B cell (primary cell): ENCODE measurements around the gene SLC37A1. TPM values are rescaled to one million over a fixed set of nuclear protein-coding genes. Genes with fewer than 3 reads are reported as not detected.

Source experiments
- ATAC-seq: fragments of 200-7000 bp; cut with Tn5 transposase; one replicate; pipeline ENCODE4 v1.10.0; 2021; ENCODE audit warnings: low read depth, mild to moderate bottlenecking, moderate number of reproducible peaks, moderate library complexity
- CTCF ChIA-PET: fragments of 350-600 bp; sonication (Branson Sonifier 250); formaldehyde crosslinking; loops from one replicate; lab custom pipeline; 2021; ENCODE audit warnings: antibody characterized with exemption, inconsistent platforms; lab: Charles Lee
- POLR2A ChIA-PET: fragments of 350-600 bp; sonication (Branson Sonifier 250); formaldehyde crosslinking; loops from one replicate; lab custom pipeline; 2021; ENCODE audit warnings: antibody characterized with exemption; lab: Charles Lee
- DNase-seq: peaks from one replicate; pipeline ENCODE4 v3.0.0; 2013
- H2AFZ ChIP-seq: 2 replicates; pipeline ENCODE4 v1.6.1; 2012; ENCODE audit warnings: mild to moderate bottlenecking, low read depth, low read length; ENCODE audit not compliant: insufficient read depth, poor library complexity, severe bottlenecking
- H3K27ac ChIP-seq, 2 donors: 1 replicate in 1 of 2; 2 replicates in 1 of 2; pipeline ENCODE4 v1.5.1; 2012 to 2013; ENCODE audit warnings: low read length in 2 of 2, mild to moderate bottlenecking in 2 of 2, moderate library complexity in 1 of 2
- H3K27me3 ChIP-seq, 4 experiments: fragments of 200-600 bp in 1 of 4; sonication (generic) in 1 of 4; replicated peaks in 1 of 4; 1 replicate in 2 of 4; 2 replicates in 2 of 4; pipeline versions ENCODE4 v1.6.1 to v1.7.0; 2013 to 2016; ENCODE audit warnings: low read length in 3 of 4, mild to moderate bottlenecking in 2 of 4, mixed read lengths in 1 of 4, moderate library complexity in 1 of 4; ENCODE audit not compliant: insufficient read depth in 4 of 4, control insufficient read depth in 3 of 4; ENCODE audit errors: control extremely low read depth in 1 of 4
- H3K36me3 ChIP-seq, 2 experiments: replicated peaks in 1 of 2; 1 replicate in 1 of 2; 2 replicates in 1 of 2; pipeline versions ENCODE4 v1.6.1 to v1.7.1; 2013; ENCODE audit warnings: low read length in 1 of 2; ENCODE audit not compliant: insufficient read depth in 2 of 2, control insufficient read depth in 1 of 2; ENCODE audit errors: control extremely low read depth in 1 of 2, extremely low read depth in 1 of 2
- H3K4me1 ChIP-seq, 2 donors: fragments of 200-600 bp in 1 of 2; sonication (generic) in 1 of 2; 1 replicate in 1 of 2; 2 replicates in 1 of 2; pipeline versions ENCODE4 v1.5.1 to v1.6.1; 2013 to 2017; ENCODE audit warnings: low read length in 2 of 2; ENCODE audit not compliant: control insufficient read depth in 2 of 2, insufficient read depth in 2 of 2
- H3K4me2 ChIP-seq: replicated peaks from 2 replicates; pipeline ENCODE3; 2012; ENCODE audit warnings: mild to moderate bottlenecking, low read depth, low read length; ENCODE audit not compliant: poor library complexity, severe bottlenecking
- H3K4me3 ChIP-seq, 5 experiments: fragments of 200-600 bp in 1 of 5; sonication (generic) in 1 of 5; 1 replicate in 3 of 5; 2 replicates in 2 of 5; pipeline versions ENCODE4 v1.5.1 to v1.7.0; 2011 to 2016; ENCODE audit warnings: low read length in 4 of 5, mild to moderate bottlenecking in 4 of 5, low read depth in 2 of 5, control low read depth in 1 of 5, moderate library complexity in 1 of 5; ENCODE audit not compliant: insufficient read depth in 1 of 5; ENCODE audit errors: control extremely low read depth in 1 of 5, extremely low read depth in 1 of 5
- H3K79me2 ChIP-seq: fragments of 200-600 bp; sonication (generic); one replicate; pipeline ENCODE4 v1.6.0; 2016; ENCODE audit warnings: low read length; ENCODE audit not compliant: control insufficient read depth, insufficient read depth
- H3K9ac ChIP-seq: fragments of 200-600 bp; sonication (generic); 2 replicates; pipeline ENCODE4 v1.6.1; 2017; ENCODE audit warnings: mild to moderate bottlenecking, low read length, moderate library complexity
- H3K9me3 ChIP-seq, 3 donors: one replicate each; pipeline versions ENCODE4 v1.6.1 to v1.7.1; 2013; ENCODE audit warnings: low read length in 2 of 3; ENCODE audit not compliant: control insufficient read depth in 2 of 3, insufficient read depth in 1 of 3; ENCODE audit errors: control extremely low read depth in 1 of 3
- H4K20me1 ChIP-seq: 2 replicates; pipeline ENCODE4 v1.6.0; 2012; ENCODE audit warnings: mild to moderate bottlenecking, low read length; ENCODE audit not compliant: insufficient read depth, control insufficient read depth, poor library complexity, severe bottlenecking
- H3K27ac Mint-ChIP-seq: one replicate; pipeline ENCODE4 v1.8.0; 2021; ENCODE audit warnings: mixed read lengths
- H3K27me3 Mint-ChIP-seq: one replicate; pipeline ENCODE4 v1.8.0; 2021; ENCODE audit warnings: mixed read lengths
- H3K4me1 Mint-ChIP-seq: one replicate; pipeline ENCODE4 v1.8.0; 2021; ENCODE audit warnings: mixed read lengths
- H3K4me3 Mint-ChIP-seq: one replicate; pipeline ENCODE4 v1.8.0; 2021; ENCODE audit warnings: mixed read lengths
- H3K9me3 Mint-ChIP-seq: one replicate; pipeline ENCODE4 v1.8.0; 2022; ENCODE audit warnings: mixed read lengths; ENCODE audit not compliant: insufficient read depth
- CTCF ChIP-seq: fragments of 200-600 bp; IDR thresholded peaks from one replicate; pipeline ENCODE4 v1.8.0; 2022; ENCODE audit warnings: antibody characterized with exemption, mild to moderate bottlenecking
- EZH2 ChIP-seq: IDR thresholded peaks from 2 replicates; pipeline ENCODE4 v1.6.1; 2012; ENCODE audit warnings: borderline replicate concordance, low read depth, mild to moderate bottlenecking, moderate library complexity, low read length; ENCODE audit not compliant: insufficient read depth, poor library complexity, severe bottlenecking
- WGBS: methylation state at CpG from one replicate; pipeline ENCODE4 v1.1.5; 2013; ENCODE audit warnings: missing lambda C conversion rate; ENCODE audit not compliant: insufficient coverage; 5-methylcytosine and 5-hydroxymethylcytosine counted together
- intact Hi-C: fragments of 100-400 bp; cut with micrococcal nuclease; formaldehyde crosslinking; loops from one replicate; pipeline ENCODE4 v1.10.0; 2022
- polyA plus RNA-seq: library from polyadenylated mRNA; depleted of rRNA; stranded (reverse); fragments of >200 nt; gene quantifications from 2 replicates; pipeline ENCODE4 v1.2.3, GENCODE V29; 2012
- total RNA-seq, 2 donors: library from RNA; stranded (reverse); fragments of 120-200 nt in 1 of 2; gene quantifications; 1 replicate in 1 of 2; 2 replicates in 1 of 2; pipeline versions ENCODE4 v1.2.3 to v1.2.4, GENCODE V29; 2013 to 2022

SLC37A1 gene
- total and polyA plus RNA-seq, 2 donors (not counting 1 experiment from before 2014, with no cell fraction given), result 38.1 to 60.2 TPM

GRCh38 chr21:42535602-42536171 is 22.0 kb downstream of the SLC37A1 start:
- ChIA-PET CTCF (interaction anchor here (0.8 to 5.9 kb wide), 36 partner anchors 8 to 390 kb away, joined by 3 to 59 read pairs (median 6); partner anchors contain the start of gene SLC37A1), POLR2A (interaction anchor here (0.7 to 2.4 kb wide), 7 partner anchors 8 to 303 kb away, joined by 3 to 20 read pairs (median 3); partner anchors contain the start of gene SLC37A1)
- ATAC-seq (peak; percentile 59), DNase-seq (peak; percentile 89)
- Histone ChIP-seq H2AFZ (no peak overlapping the region), H3K79me2 (peaks cover 60% of the 10 kb centered on the region), H3K9ac (peak overlapping the region; percentile 52), H3K4me3 (peak overlapping the region in 1 of 5 experiments; percentile 39), H3K4me2 (peak overlapping the region; percentile 73), H3K9me3 (no peaks in the 10 kb centered on the region), H4K20me1 (peaks cover 7% of the 10 kb centered on the region), H3K27me3 (no peaks in the 10 kb centered on the region), H3K27ac (peak overlapping the region; percentile 86 to 88), H3K4me1 (peaks cover 51% of the 10 kb centered on the region in 2 donors), H3K36me3 (peaks cover 4 to 33% of the 10 kb centered on the region in 2 experiments)
- Mint-ChIP-seq H3K27ac (peak overlapping the region; percentile 84), H3K27me3 (no peaks in the 10 kb centered on the region), H3K4me1 (peaks cover 71% of the 10 kb centered on the region), H3K9me3 (no peaks in the 10 kb centered on the region), H3K4me3 (peak overlapping the region; percentile 72)
- no peak for TF ChIP-seq CTCF
- TF ChIP-seq EZH2, result no peak
- WGBS, result 60% methylated on average over 16 of the region's 17 CpGs
- intact Hi-C loops, result loop anchor here (1.0 to 10.0 kb wide), 7 partner anchors 21 to 611 kb away; partner anchors contain the start of gene RSPH1

- POLR2A ChIA-PET, result interaction anchor here (0.7 to 2.4 kb wide), 5 partner anchors 9 to 68 kb away, joined by 3 to 20 read pairs (median 3); partner anchors contain the start of genes RSPH1 and SLC37A1
- peak overlapping the region; percentile 84 for H3K27ac Mint-ChIP-seq
- H3K4me3 Mint-ChIP-seq, result peak overlapping the region; percentile 72
Observed at GRCh38 chr21:42536601-42537000, 22.9 kb downstream of the SLC37A1 start.

More at GRCh38 chr21:42536601-42537000, 22.9 kb downstream of the SLC37A1 start:
- H3K9ac ChIP-seq, result peak overlapping the region; percentile 19
- Mint-ChIP-seq H3K4me1 (peaks cover 65% of the 10 kb centered on the region), H3K27me3 (no peaks in the 10 kb centered on the region), H3K9me3 (no peaks in the 10 kb centered on the region)
- H4K20me1 ChIP-seq, result peaks cover 7% of the 10 kb centered on the region
- TF ChIP-seq EZH2 (no peak), CTCF (no peak)
- H3K27ac ChIP-seq, result peak overlapping the region; percentile 86 to 88
- peak overlapping the region; percentile 73 for H3K4me2 ChIP-seq
- CTCF ChIA-PET, result interaction anchor here (0.6 to 5.9 kb wide), 43 partner anchors 8 to 391 kb away, joined by 3 to 59 read pairs (median 5); partner anchors contain the start of genes RSPH1 and SLC37A1
- 85% methylated on average over 8 of the region's 8 CpGs for WGBS
- no peak overlapping the region for H3K4me3 ChIP-seq
- no peaks in the 10 kb centered on the region for H3K27me3 ChIP-seq
- intact Hi-C loops, result loop anchor here (1.0 to 10.0 kb wide), 7 partner anchors 20 to 612 kb away; partner anchors contain the start of gene RSPH1
- H3K79me2 ChIP-seq, result peaks cover 54% of the 10 kb centered on the region
- ATAC-seq, result no peak
- DNase-seq, result no peak
- peaks cover 51% of the 10 kb centered on the region in 2 donors for H3K4me1 ChIP-seq
- H3K36me3 ChIP-seq, result peaks cover 4 to 42% of the 10 kb centered on the region in 2 experiments
- H3K9me3 ChIP-seq, result no peaks in the 10 kb centered on the region
- no peak overlapping the region for H2AFZ ChIP-seq
